ENCODE measurements around the gene AARSD1.
"Not testable (repeated sequence)": the region's sequence is repeated elsewhere in the genome, so short reads cannot be mapped to it uniquely, and the experiment has no call there.

The AARSD1 gene

GRCh38 chr17:42975701-42976100, 11.4 kb upstream of the AARSD1 start:
- not testable (repeated sequence) for H3K27ac ChIP-seq (ENCODE audit: low read length); H3K9ac ChIP-seq (ENCODE audit: low read length); H3K27me3 ChIP-seq (ENCODE audit: control insufficient read depth, insufficient read depth, low read length); H3K36me3 ChIP-seq (ENCODE audit: control insufficient read depth, low read depth, low read length); H3K4me1 ChIP-seq (ENCODE audit: control insufficient read depth, low read depth, low read length); H3K9me3 ChIP-seq (ENCODE audit: control insufficient read depth, low read depth, low read length); H3K4me3 ChIP-seq (ENCODE audit: low read length)

GRCh38 chr17:42975265-42975664, 11.0 kb upstream of the AARSD1 start:
- Histone ChIP-seq H3K27ac (ENCODE audit: low read length) (no peak overlapping the region), H3K4me3 (ENCODE audit: low read length) (no peak overlapping the region), H3K27me3 (ENCODE audit: control insufficient read depth, insufficient read depth, low read length) (no peaks in the 10 kb centered on the region), H3K9ac (ENCODE audit: low read length) (no peak overlapping the region), H3K36me3 (ENCODE audit: control insufficient read depth, low read depth, low read length) (no peaks in the 10 kb centered on the region), H3K9me3 (ENCODE audit: control insufficient read depth, low read depth, low read length) (no peaks in the 10 kb centered on the region), H3K4me1 (ENCODE audit: control insufficient read depth, low read depth, low read length) (peaks cover 5% of the 10 kb centered on the region)

GRCh38 chr17:42973323-42973722, 9.1 kb upstream of the AARSD1 start:
- not testable (repeated sequence) for H3K9ac ChIP-seq (ENCODE audit: low read length); H3K4me1 ChIP-seq (ENCODE audit: control insufficient read depth, low read depth, low read length); H3K27ac ChIP-seq (ENCODE audit: low read length); H3K36me3 ChIP-seq (ENCODE audit: control insufficient read depth, low read depth, low read length); H3K4me3 ChIP-seq (ENCODE audit: low read length); H3K27me3 ChIP-seq (ENCODE audit: control insufficient read depth, insufficient read depth, low read length); H3K9me3 ChIP-seq (ENCODE audit: control insufficient read depth, low read depth, low read length)

- Histone ChIP-seq H3K4me1 (ENCODE audit: control insufficient read depth, low read depth, low read length) (no peaks in the 10 kb centered on the region), H3K9me3 (ENCODE audit: control insufficient read depth, low read depth, low read length) (no peaks in the 10 kb centered on the region), H3K4me3 (ENCODE audit: low read length) (no peak overlapping the region), H3K27ac (ENCODE audit: low read length) (no peak overlapping the region), H3K9ac (ENCODE audit: low read length) (no peak overlapping the region), H3K27me3 (ENCODE audit: control insufficient read depth, insufficient read depth, low read length) (no peaks in the 10 kb centered on the region), H3K36me3 (ENCODE audit: control insufficient read depth, low read depth, low read length) (no peaks in the 10 kb centered on the region)
Measured at GRCh38 chr17:42971589-42971988, 7.3 kb upstream of the AARSD1 start.

GRCh38 chr17:42969001-42969581, 4.8 kb upstream of the AARSD1 start:
- H3K4me1 ChIP-seq (ENCODE audit: control insufficient read depth, low read depth, low read length), result no peaks in the 10 kb centered on the region
- H3K9ac ChIP-seq (ENCODE audit: low read length), result no peak overlapping the region
- H3K36me3 ChIP-seq (ENCODE audit: control insufficient read depth, low read depth, low read length), result no peaks in the 10 kb centered on the region
- no peaks in the 10 kb centered on the region for H3K9me3 ChIP-seq (ENCODE audit: control insufficient read depth, low read depth, low read length)
- no peak overlapping the region for H3K4me3 ChIP-seq (ENCODE audit: low read length)
- H3K27ac ChIP-seq (ENCODE audit: low read length), result no peak overlapping the region
- no peaks in the 10 kb centered on the region for H3K27me3 ChIP-seq (ENCODE audit: control insufficient read depth, insufficient read depth, low read length)

- Histone ChIP-seq H3K27ac (ENCODE audit: low read length) (no peak overlapping the region), H3K36me3 (ENCODE audit: control insufficient read depth, low read depth, low read length) (no peaks in the 10 kb centered on the region), H3K9me3 (ENCODE audit: control insufficient read depth, low read depth, low read length) (no peaks in the 10 kb centered on the region), H3K4me1 (ENCODE audit: control insufficient read depth, low read depth, low read length) (no peaks in the 10 kb centered on the region), H3K9ac (ENCODE audit: low read length) (no peak overlapping the region), H3K27me3 (ENCODE audit: control insufficient read depth, insufficient read depth, low read length) (no peaks in the 10 kb centered on the region), H3K4me3 (ENCODE audit: low read length) (no peak overlapping the region)
Measured at GRCh38 chr17:42967925-42968324, 3.7 kb upstream of the AARSD1 start.

- no peak overlapping the region for H3K9ac ChIP-seq (ENCODE audit: low read length)
- no peak overlapping the region for H3K27ac ChIP-seq (ENCODE audit: low read length)
- no peaks in the 10 kb centered on the region for H3K4me1 ChIP-seq (ENCODE audit: control insufficient read depth, low read depth, low read length)
- H3K27me3 ChIP-seq (ENCODE audit: control insufficient read depth, insufficient read depth, low read length), result no peaks in the 10 kb centered on the region
- H3K4me3 ChIP-seq (ENCODE audit: low read length), result no peak overlapping the region
- peaks cover 68% of the 10 kb centered on the region for H3K36me3 ChIP-seq (ENCODE audit: control insufficient read depth, low read depth, low read length)
- no peaks in the 10 kb centered on the region for H3K9me3 ChIP-seq (ENCODE audit: control insufficient read depth, low read depth, low read length)
Measured at GRCh38 chr17:42953669-42954068, 10.6 kb downstream of the AARSD1 start.

- no peaks in the 10 kb centered on the region for H3K9me3 ChIP-seq (ENCODE audit: control insufficient read depth, low read depth, low read length)
- no peak overlapping the region for H3K9ac ChIP-seq (ENCODE audit: low read length)
- H3K4me3 ChIP-seq (ENCODE audit: low read length), result no peak overlapping the region
- H3K4me1 ChIP-seq (ENCODE audit: control insufficient read depth, low read depth, low read length), result no peaks in the 10 kb centered on the region
- no peaks in the 10 kb centered on the region for H3K27me3 ChIP-seq (ENCODE audit: control insufficient read depth, insufficient read depth, low read length)
- H3K36me3 ChIP-seq (ENCODE audit: control insufficient read depth, low read depth, low read length), result peaks cover 46% of the 10 kb centered on the region
- H3K27ac ChIP-seq (ENCODE audit: low read length), result no peak overlapping the region
Measured at GRCh38 chr17:42950044-42950783, 14.0 kb downstream of the AARSD1 start.

GRCh38 chr17:42946812-42947211, 17.4 kb downstream of the AARSD1 start:
- Histone ChIP-seq H3K27ac (ENCODE audit: low read length) (no peak overlapping the region), H3K36me3 (ENCODE audit: control insufficient read depth, low read depth, low read length) (peaks cover 20% of the 10 kb centered on the region), H3K27me3 (ENCODE audit: control insufficient read depth, insufficient read depth, low read length) (no peaks in the 10 kb centered on the region), H3K4me3 (ENCODE audit: low read length) (no peak overlapping the region), H3K9ac (ENCODE audit: low read length) (no peak overlapping the region), H3K4me1 (ENCODE audit: control insufficient read depth, low read depth, low read length) (no peaks in the 10 kb centered on the region), H3K9me3 (ENCODE audit: control insufficient read depth, low read depth, low read length) (no peaks in the 10 kb centered on the region)

- Histone ChIP-seq H3K36me3 (ENCODE audit: control insufficient read depth, low read depth, low read length) (peaks cover 3% of the 10 kb centered on the region), H3K9ac (ENCODE audit: low read length) (no peak overlapping the region), H3K4me3 (ENCODE audit: low read length) (no peak overlapping the region), H3K9me3 (ENCODE audit: control insufficient read depth, low read depth, low read length) (no peaks in the 10 kb centered on the region), H3K27me3 (ENCODE audit: control insufficient read depth, insufficient read depth, low read length) (no peaks in the 10 kb centered on the region), H3K4me1 (ENCODE audit: control insufficient read depth, low read depth, low read length) (no peaks in the 10 kb centered on the region), H3K27ac (ENCODE audit: low read length) (no peak overlapping the region)
Measured at GRCh38 chr17:42944211-42944610, 20.0 kb downstream of the AARSD1 start.

- no peaks in the 10 kb centered on the region for H3K27me3 ChIP-seq (ENCODE audit: control insufficient read depth, insufficient read depth, low read length)
- no peak overlapping the region for H3K9ac ChIP-seq (ENCODE audit: low read length)
- no peak overlapping the region for H3K27ac ChIP-seq (ENCODE audit: low read length)
- no peak overlapping the region for H3K4me3 ChIP-seq (ENCODE audit: low read length)
- H3K9me3 ChIP-seq (ENCODE audit: control insufficient read depth, low read depth, low read length), result no peaks in the 10 kb centered on the region
- no peaks in the 10 kb centered on the region for H3K36me3 ChIP-seq (ENCODE audit: control insufficient read depth, low read depth, low read length)
- H3K4me1 ChIP-seq (ENCODE audit: control insufficient read depth, low read depth, low read length), result no peaks in the 10 kb centered on the region
Measured at GRCh38 chr17:42937712-42938596, 26.3 kb downstream of the AARSD1 start.
